SH-SY5Y (cell line): ENCODE results near the gene CLDN6.

ENCODE experiments used
- GATA2 ChIP-seq: IDR thresholded peaks from 2 replicates; pipeline ENCODE4 v1.6.1; 2011; ENCODE audit warnings: mild to moderate bottlenecking, low read depth, low read length
- GATA3 ChIP-seq: IDR thresholded peaks from 2 replicates; pipeline ENCODE4 v1.6.1; 2011; ENCODE audit warnings: low read depth, mild to moderate bottlenecking, low read length, moderate library complexity

DNA sequence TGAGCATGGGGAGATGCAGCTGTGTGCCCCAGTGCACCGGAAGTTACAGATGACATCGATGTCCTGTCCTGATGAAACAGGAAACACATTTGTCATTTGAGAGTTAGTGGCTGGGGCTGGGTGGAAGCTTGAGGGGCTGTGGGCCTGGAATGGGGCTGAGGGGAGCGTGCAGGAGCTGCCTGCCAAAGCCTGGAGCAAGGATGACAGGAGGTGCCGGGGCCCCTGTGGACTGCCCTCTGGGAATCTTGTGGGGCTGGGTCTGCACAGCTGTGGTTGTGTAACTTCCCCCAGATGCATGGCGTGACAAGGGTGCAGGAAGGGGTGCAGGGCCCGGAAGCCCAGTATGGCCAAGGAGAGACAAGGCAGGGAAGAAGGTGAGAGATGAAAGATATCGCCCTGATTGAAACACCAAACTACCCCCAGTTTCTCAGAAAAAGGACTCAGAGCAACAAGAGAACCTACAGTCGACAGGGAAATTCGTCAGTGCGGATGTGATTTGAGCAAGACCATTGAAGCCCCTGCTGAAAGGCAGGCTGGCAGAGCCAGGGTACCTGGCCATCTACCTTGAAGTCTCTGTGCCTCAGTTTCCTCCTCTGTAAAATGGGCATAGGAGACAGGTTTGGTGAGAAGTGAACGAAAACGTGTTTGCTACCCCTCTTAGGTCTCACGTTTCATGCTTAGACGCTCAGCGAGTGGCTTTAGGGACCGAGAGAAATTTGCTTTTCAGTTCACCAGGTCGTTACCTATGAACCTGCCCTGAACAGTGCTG lies 37.2 kb upstream of the CLDN6 start:
- TF ChIP-seq GATA3 (no peak), GATA2 (no peak)
